Measurements from ENCODE around the gene ZNRF3. TPM values are rescaled to one million over a fixed set of nuclear protein-coding genes. Genes with fewer than 3 reads are reported as not detected.

The ZNRF3 gene
- total RNA-seq, 1 donor from 2014 or later = 2.6 TPM

DNA sequence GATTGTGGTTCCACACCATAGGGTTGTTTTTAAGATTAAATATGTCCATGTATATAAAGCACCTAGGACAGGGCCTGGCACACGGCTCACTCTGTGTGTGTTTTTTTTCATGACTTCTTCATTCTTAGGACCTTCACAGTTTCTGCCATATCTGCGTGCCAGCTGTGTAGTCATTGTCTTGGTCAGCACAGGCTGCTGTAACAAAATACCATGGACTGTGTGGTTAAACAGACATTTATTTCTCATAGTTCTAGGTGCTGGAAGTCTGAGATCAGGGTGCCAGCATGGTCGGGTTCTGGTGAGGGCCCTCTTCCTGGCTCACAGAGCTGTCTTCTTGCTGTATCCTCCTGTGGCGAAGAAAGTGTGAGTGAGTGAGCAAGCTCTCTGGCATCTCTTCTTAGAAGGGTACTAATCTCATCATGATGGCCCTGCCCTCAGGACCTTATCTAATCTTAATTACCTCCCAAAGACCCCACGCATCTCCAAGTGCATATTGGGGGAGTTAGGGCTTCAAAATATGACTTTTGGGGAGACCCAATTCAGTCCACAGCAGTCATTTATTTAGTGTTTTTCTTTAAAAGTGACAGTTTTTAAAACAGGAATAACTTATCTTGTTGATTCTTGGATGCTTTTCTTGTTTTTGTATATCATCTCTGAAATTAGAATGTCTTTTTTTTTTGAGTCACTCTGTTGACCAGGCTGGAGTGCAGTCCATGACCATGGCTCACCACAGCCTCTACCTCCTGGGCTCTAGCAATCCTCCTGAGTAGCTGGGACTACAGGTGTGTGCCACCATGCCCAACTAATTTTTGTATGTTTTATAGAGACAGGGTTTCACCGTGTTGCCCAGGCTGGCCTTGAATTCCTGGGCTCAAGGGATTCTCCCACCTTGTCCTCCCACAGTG lies 70.9 kb downstream of the ZNRF3 start:
- DNase-seq = no peak

GRCh38 chr22:28955817-28956216 lies 72.4 kb downstream of the ZNRF3 start:
- DNase-seq = no peak

GRCh38 chr22:28956506-28956905 lies 73.1 kb downstream of the ZNRF3 start:
- DNase-seq = no peak

GRCh38 chr22:28958611-28959010 lies 75.2 kb downstream of the ZNRF3 start:
- peak; percentile 13 for DNase-seq

GRCh38 chr22:28962042-28962554 lies 78.7 kb downstream of the ZNRF3 start:
- no peak for DNase-seq

DNA sequence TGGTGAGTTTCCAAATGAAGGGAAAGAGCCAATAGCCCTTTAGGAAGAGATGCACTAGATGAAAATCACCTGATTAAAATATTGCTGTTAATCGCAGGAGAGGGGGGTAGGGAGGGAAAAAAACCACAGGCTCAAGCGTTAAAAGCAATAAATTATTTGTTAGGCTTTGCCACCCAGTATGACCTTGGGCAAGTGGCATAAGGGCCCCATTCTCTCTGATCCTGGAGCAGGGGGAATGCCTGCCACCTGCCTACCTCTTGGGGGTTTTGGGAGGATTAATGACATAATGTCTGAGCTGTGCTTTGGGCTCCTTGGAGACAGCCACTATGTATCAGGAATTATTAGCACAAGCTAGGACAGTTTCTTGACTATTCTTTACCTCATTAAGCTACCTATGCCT lies 80.0 kb downstream of the ZNRF3 start:
- no peak for DNase-seq

DNA sequence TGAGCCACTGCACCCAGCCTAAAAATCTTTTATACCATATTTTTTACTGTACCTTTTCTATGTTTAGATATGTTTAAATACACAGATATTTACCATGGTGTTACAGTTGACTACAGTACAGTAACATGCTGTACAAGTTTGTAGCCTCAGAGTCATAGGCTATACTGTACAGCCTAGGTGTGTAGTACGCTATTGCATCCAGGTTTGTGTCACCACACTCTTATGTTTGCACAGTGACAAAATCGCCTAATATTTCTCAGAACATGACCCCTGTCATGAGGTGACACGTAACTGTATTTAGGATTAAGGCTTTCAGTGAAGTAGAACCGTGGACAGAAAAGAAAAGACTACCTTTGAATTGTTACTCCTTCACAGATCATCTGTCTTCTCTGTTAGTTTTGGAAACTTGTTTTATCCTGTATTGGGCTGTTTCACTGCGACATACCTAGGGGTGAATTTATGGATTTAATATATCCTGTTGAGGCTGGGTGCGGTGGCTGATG lies 83.8 kb downstream of the ZNRF3 start:
- DNase-seq = no peak

GRCh38 chr22:28967969-28968368 lies 84.6 kb downstream of the ZNRF3 start:
- no peak for DNase-seq

- no peak for DNase-seq
These were observed 86.2 kb downstream of the ZNRF3 start for GRCh38 chr22:28969401-28970168.

- DNase-seq = no peak
These were observed 90.0 kb downstream of the ZNRF3 start for GRCh38 chr22:28973352-28973751.

- peak; percentile 18 for DNase-seq
These were observed 93.7 kb downstream of the ZNRF3 start for GRCh38 chr22:28977060-28977459.

- DNase-seq = peak; percentile 45
These were observed 94.2 kb downstream of the ZNRF3 start for GRCh38 chr22:28977481-28977971.

DNA sequence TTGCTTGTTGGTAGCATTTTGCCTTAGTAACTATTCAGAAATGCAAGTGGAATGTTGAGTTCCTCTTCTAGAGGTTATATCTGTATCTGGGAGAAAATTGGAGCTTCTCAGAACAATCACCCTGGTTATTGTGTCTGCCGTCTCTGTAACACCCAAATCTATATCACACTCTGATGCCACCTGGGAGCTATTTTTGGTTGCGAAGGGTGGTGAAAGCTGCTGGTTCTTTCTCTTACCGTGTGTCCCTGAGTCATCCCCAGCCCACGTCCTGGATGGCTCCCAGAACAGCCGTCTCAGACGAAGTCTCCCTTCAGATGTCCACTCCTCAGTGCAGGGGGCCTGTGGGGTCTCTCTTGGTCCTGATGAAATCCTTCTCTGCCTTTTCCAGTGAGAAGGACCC lies 94.8 kb downstream of the ZNRF3 start:
- peak; percentile 42 for DNase-seq

- no peak for DNase-seq
These were observed 95.8 kb downstream of the ZNRF3 start for GRCh38 chr22:28978863-28979796.

DNA sequence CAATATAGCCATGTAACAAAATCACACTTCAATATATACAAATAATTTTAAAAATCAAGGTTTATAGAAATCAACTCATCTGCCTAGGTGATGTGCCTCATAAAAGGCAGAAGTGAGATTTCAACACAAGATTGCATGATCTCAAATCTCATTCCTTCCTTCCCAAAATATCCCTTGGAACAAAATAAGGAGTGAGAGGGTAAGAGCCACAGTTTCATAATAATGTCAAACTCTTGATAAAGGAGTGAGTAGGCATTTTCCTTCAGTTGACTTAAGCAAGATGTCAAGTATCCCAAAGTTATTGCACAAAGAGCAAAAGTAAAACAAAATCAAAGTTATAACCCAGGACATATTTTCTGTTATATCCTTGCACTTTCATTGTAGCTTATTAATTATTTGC lies 97.0 kb downstream of the ZNRF3 start:
- no peak for DNase-seq

DNA sequence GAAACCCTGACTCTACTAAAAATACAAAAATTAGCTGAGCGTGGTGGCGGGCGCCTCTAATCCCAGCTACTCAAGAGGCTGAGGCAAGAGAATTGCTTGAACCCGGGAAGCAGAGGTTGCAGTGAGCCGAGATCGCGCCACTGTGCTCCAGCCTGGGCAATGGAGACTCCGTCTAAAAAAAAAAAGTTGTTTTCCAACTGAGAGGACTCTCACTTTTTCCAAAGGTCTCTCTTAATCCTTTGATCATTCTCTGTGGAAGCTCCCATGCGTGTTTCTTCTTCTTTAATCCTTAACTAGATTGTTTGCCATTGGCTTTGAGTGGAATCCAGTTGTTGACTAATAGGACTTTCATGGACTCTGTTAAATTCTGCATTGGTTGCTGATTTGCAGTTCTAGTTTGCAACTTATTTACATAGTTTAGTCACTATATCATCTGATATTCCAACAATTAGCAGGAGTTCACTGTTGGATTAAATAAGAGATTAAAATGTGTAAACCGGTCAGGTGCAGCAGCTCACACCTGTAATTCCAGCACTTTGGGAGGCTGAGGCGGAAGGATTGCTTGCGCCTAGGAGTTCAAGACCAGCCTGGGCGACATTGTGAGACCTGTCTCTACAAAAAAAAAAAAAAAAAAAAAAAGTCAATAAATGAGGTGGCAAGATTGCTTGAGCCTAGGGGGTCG lies 98.6 kb downstream of the ZNRF3 start:
- no peak for DNase-seq

DNA sequence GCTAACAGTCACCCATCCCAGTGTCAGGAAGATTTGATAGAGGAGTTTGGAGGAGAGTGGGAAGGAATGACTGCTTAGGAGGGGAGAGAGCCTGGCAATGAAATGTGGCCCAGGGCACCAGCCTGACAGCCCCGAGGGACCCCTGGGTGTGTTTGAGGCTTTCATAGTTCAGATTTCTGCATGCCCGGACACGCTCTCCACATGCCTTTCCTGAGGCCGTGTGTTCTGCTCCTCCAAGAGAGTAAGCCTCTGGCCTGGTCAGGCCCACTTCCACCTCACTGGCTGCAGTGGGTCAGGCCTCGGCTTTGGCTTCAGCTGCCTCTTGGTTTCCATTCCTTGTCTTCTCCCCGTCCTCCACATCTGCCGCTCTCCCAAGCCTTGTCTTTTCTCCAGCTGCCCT lies 99.8 kb downstream of the ZNRF3 start:
- DNase-seq = no peak

- DNase-seq = no peak
These were observed 100.5 kb downstream of the ZNRF3 start for GRCh38 chr22:28983788-28984441.

DNA sequence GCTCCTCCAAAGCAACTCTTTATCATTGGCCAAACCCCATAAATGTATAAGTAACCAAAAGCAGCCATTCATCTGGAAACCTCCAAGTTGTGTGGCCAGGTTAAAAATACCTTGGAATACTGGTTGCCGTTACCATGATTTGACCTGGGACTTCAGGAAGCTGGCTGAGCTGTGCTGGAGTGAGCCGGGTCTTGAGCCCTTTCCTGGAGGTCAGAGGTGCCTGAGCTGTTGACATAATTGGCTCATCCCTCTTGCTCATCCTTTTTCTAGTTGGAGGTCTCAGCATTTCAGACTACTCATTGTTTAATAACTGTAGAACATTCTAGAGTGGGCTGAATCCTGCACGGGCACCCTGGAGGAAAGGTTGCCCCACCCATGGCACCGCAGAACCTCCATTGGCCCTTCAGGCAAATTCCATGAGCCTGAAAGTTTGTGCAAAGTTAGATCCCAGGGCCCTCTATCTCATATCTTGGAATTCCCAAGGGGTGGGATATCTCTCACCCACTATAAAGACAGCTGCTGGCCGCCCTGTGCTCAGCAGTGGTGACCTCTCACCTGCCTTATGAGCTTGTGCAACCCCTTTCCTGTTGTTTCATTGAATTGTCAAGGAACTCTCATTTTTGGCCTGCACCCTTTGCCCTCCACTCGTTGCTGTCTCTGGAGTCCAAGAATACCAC lies 101.2 kb downstream of the ZNRF3 start:
- DNase-seq = no peak

GRCh38 chr22:28985581-28986290 lies 102.4 kb downstream of the ZNRF3 start:
- no peak for DNase-seq
